Measurements from ENCODE around the gene EPN2.

EPN2 gene

GRCh38 chr17:19343256-19343630 lies 106.1 kb downstream of the EPN2 start:
- ChIA-PET CTCF (interaction anchor here (1.2 to 2.6 kb wide), 2 partner anchors 11 to 19 kb away, joined by 3 to 11 read pairs; partner anchors contain the start of gene B9D1), POLR2A (no interaction called here)
- DNase-seq (ENCODE audit: extremely low spot score), result no peak
- TF ChIP-seq CTCF (IDR thresholded peaks at IDR 0.05; ENCODE audit: control extremely low read depth, extremely low read depth, low read depth, missing control alignments), result no peak

- DNase-seq (ENCODE audit: extremely low spot score), result no peak
- POLR2A ChIA-PET, result no interaction called here
- no peak for TF ChIP-seq CTCF (IDR thresholded peaks at IDR 0.05; ENCODE audit: control extremely low read depth, extremely low read depth, low read depth, missing control alignments)
- CTCF ChIA-PET, result interaction anchor here (1.2 kb wide), 1 partner anchor 11 kb away, joined by 3 read pairs; no protein-coding TSS in a partner anchor
These were observed 106.5 kb downstream of the EPN2 start for GRCh38 chr17:19343671-19344151.

- ChIA-PET CTCF (interaction anchor here (1.2 kb wide), 1 partner anchor 10 kb away, joined by 3 read pairs; no protein-coding TSS in a partner anchor), POLR2A (no interaction called here)
- TF ChIP-seq CTCF (IDR thresholded peaks at IDR 0.05; ENCODE audit: control extremely low read depth, extremely low read depth, low read depth, missing control alignments), result no peak
These were observed 107.3 kb downstream of the EPN2 start for GRCh38 chr17:19344311-19345066.

GRCh38 chr17:19345067-19345460 lies 107.9 kb downstream of the EPN2 start:
- no peak for TF ChIP-seq CTCF (IDR thresholded peaks at IDR 0.05; ENCODE audit: control extremely low read depth, extremely low read depth, low read depth, missing control alignments)
- POLR2A ChIA-PET, result no interaction called here
- DNase-seq (ENCODE audit: extremely low spot score), result no peak
- CTCF ChIA-PET, result no interaction called here

More at GRCh38 chr17:19344311-19345066, 107.3 kb downstream of the EPN2 start:
- no peak for DNase-seq (ENCODE audit: extremely low spot score)

GRCh38 chr17:19345486-19346350 lies 108.6 kb downstream of the EPN2 start:
- ChIA-PET POLR2A (no interaction called here), CTCF (interaction anchor here (1.0 to 1.7 kb wide), 3 partner anchors 8 to 17 kb away, joined by 3 to 4 read pairs (median 3); partner anchors contain the start of gene B9D1)
- no peak for TF ChIP-seq CTCF (IDR thresholded peaks at IDR 0.05; ENCODE audit: control extremely low read depth, extremely low read depth, low read depth, missing control alignments)
- no peak for DNase-seq (ENCODE audit: extremely low spot score)

All from GM10248 (cell line).